OCI-LY7 (cell line): Measurements from ENCODE around the gene CEP55. TPM values are rescaled to one million over a fixed set of nuclear protein-coding genes. Genes with fewer than 3 reads are reported as not detected.

Experiments
- BruUV-seq: library from RNA; stranded (reverse); fragments of 400-500 nt; replicated peaks from 2 replicates; lab custom pipeline; 2021; lab: Mats Ljungman, UMichigan
- CTCF ChIA-PET: fragments of 300-600 bp; sonication (Branson Sonifier 250); formaldehyde crosslinking; loops from one replicate; lab custom pipeline; 2022; ENCODE audit warnings: antibody characterized with exemption; ENCODE audit not compliant: unreplicated experiment; lab: Charles Lee
- POLR2A ChIA-PET: fragments of 300-600 bp; sonication (Branson Sonifier 250); formaldehyde crosslinking; loops from one replicate; lab custom pipeline; 2022; ENCODE audit warnings: antibody characterized with exemption; lab: Charles Lee
- DNase-seq: peaks from one replicate; pipeline ENCODE4 v3.0.0-alpha.2; 2015; ENCODE audit warnings: low spot score
- H2AFZ ChIP-seq: fragments of 200-600 bp; sonication (generic), shearing (Covaris generic); 2 replicates; pipeline ENCODE4 v1.6.1; 2014; ENCODE audit warnings: mild to moderate bottlenecking, antibody characterized with exemption, low read length, moderate library complexity
- H3K27ac ChIP-seq: fragments of 200-600 bp; sonication (generic); 2 replicates; pipeline ENCODE4 v1.5.1; 2014; ENCODE audit warnings: mixed run types, low read depth, mild to moderate bottlenecking, moderate library complexity, low read length, inconsistent platforms; ENCODE audit not compliant: poor library complexity, severe bottlenecking
- H3K36me3 ChIP-seq: fragments of 200-600 bp; sonication (generic); 2 replicates; pipeline ENCODE4 v1.6.1; 2014; ENCODE audit warnings: mild to moderate bottlenecking, antibody characterized with exemption, low read length, moderate library complexity, mixed read lengths; ENCODE audit not compliant: insufficient read depth
- H3K4me1 ChIP-seq: fragments of 200-600 bp; sonication (generic); 2 replicates; pipeline ENCODE4 v1.5.1; 2014; ENCODE audit warnings: mild to moderate bottlenecking, low read length; ENCODE audit not compliant: insufficient read depth, poor library complexity, severe bottlenecking
- H3K4me2 ChIP-seq: fragments of 200-600 bp; sonication (generic); 2 replicates; pipeline ENCODE4 v1.6.1; 2014; ENCODE audit warnings: mild to moderate bottlenecking, low read length
- H3K4me3 ChIP-seq: fragments of 200-600 bp; sonication (generic); 2 replicates; pipeline ENCODE4 v1.5.1; 2014; ENCODE audit warnings: mild to moderate bottlenecking, low read depth, low read length; ENCODE audit not compliant: poor library complexity, severe bottlenecking
- H3K79me2 ChIP-seq: fragments of 200-600 bp; sonication (generic); 2 replicates; pipeline ENCODE4 v1.6.1; 2016; ENCODE audit warnings: low read depth, mild to moderate bottlenecking, low read length, moderate library complexity, mixed read lengths; ENCODE audit not compliant: insufficient read depth
- H3K9me2 ChIP-seq: fragments of 200-600 bp; sonication (generic); 2 replicates; pipeline ENCODE4 v1.6.1; 2016; ENCODE audit warnings: mild to moderate bottlenecking, low read length, mixed read lengths; ENCODE audit not compliant: insufficient read depth
- H3K9me3 ChIP-seq: fragments of 200-600 bp; sonication (generic); 2 replicates; pipeline ENCODE4 v1.6.1; 2014; ENCODE audit warnings: mild to moderate bottlenecking, mixed run types, low read length, mixed read lengths
- H4K20me1 ChIP-seq: fragments of 200-600 bp; sonication (generic); 2 replicates; pipeline ENCODE4 v1.6.1; 2014; ENCODE audit warnings: mild to moderate bottlenecking, antibody characterized with exemption, low read length, moderate library complexity, mixed read lengths; ENCODE audit not compliant: insufficient read depth
- CTCF ChIP-seq: fragments of 200-600 bp; sonication (generic); conservative IDR thresholded peaks from 2 replicates; pipeline ENCODE4 v1.5.1; 2014; ENCODE audit warnings: mild to moderate bottlenecking, antibody characterized with exemption, low read length, moderate library complexity, mixed read lengths
- EZH2phosphoT487 ChIP-seq: fragments of 200-600 bp; sonication (generic); IDR thresholded peaks from 2 replicates; pipeline ENCODE4 v1.6.1; 2018; ENCODE audit warnings: low read depth, borderline replicate concordance, mild to moderate bottlenecking, mixed run types, antibody characterized with exemption, low read length, moderate library complexity, mixed read lengths
- intact Hi-C: fragments of 100-400 bp; cut with micrococcal nuclease; formaldehyde crosslinking; loops from one replicate; pipeline ENCODE4 v1.10.0; 2022; ENCODE audit not compliant: unreplicated experiment
- total RNA-seq, 2 experiments: library from RNA; depleted of rRNA in 1 of 2; stranded (reverse); fragments of >200 nt in 1 of 2; shearing (Covaris generic) in 1 of 2; gene quantifications; 2 replicates each; pipeline ENCODE4 v1.2.3, GENCODE V29; 2014 to 2022

CEP55 gene
- total RNA-seq, 2 experiments from 2014 or later: 64.5 to 68.3 TPM

- no TSS peak for BruUV-seq
- Histone ChIP-seq H3K4me1 (peaks cover 30% of the 10 kb centered on the region), H3K4me2 (no peak overlapping the region), H3K36me3 (peaks cover 78% of the 10 kb centered on the region), H3K9me2 (no peaks in the 10 kb centered on the region), H4K20me1 (peaks cover 10% of the 10 kb centered on the region; the same call in 1 of the 2 replicates), H2AFZ (no peak overlapping the region), H3K27ac (no peak overlapping the region), H3K79me2 (peaks cover 59% of the 10 kb centered on the region), H3K9me3 (no peaks in the 10 kb centered on the region), H3K4me3 (no peak overlapping the region)
- CTCF ChIA-PET: no interaction called here
- no peak for DNase-seq
- POLR2A ChIA-PET: interaction anchor here (0.6 kb wide), 2 partner anchors 102 to 1371 kb away, joined by 4 to 5 read pairs; no protein-coding TSS in a partner anchor
- intact Hi-C loops: no loop called here
- no peak for TF ChIP-seq CTCF
- no peak for TF ChIP-seq EZH2phosphoT487
These were observed 5.2 kb downstream of the CEP55 start for GRCh38 chr10:93501650-93502049.

- Histone ChIP-seq H3K4me2 (no peak overlapping the region), H3K79me2 (peaks cover 45% of the 10 kb centered on the region), H3K36me3 (peaks cover 91% of the 10 kb centered on the region), H2AFZ (no peak overlapping the region), H3K9me3 (no peaks in the 10 kb centered on the region), H3K27ac (no peak overlapping the region), H3K9me2 (no peaks in the 10 kb centered on the region), H3K4me1 (peaks cover 27% of the 10 kb centered on the region), H3K4me3 (no peak overlapping the region), H4K20me1 (peaks cover 10% of the 10 kb centered on the region; the same call in 1 of the 2 replicates)
- no TSS peak for BruUV-seq
- intact Hi-C loops: no loop called here
- ChIA-PET POLR2A (interaction anchor here (0.7 kb wide), 1 partner anchor 582 kb away, joined by 3 read pairs; no protein-coding TSS in a partner anchor), CTCF (no interaction called here)
- DNase-seq: no peak
- no peak for TF ChIP-seq EZH2phosphoT487
- TF ChIP-seq CTCF: no peak
These were observed 6.7 kb downstream of the CEP55 start for GRCh38 chr10:93503075-93503474.

GRCh38 chr10:93505075-93505474, 8.7 kb downstream of the CEP55 start:
- Histone ChIP-seq H3K36me3 (peaks cover 91% of the 10 kb centered on the region), H3K4me3 (no peak overlapping the region), H2AFZ (no peak overlapping the region), H3K79me2 (peaks cover 25% of the 10 kb centered on the region), H3K4me1 (peaks cover 8% of the 10 kb centered on the region), H3K9me3 (no peaks in the 10 kb centered on the region), H3K4me2 (no peak overlapping the region), H3K27ac (no peak overlapping the region), H4K20me1 (peaks cover 5% of the 10 kb centered on the region; the same call in 1 of the 2 replicates), H3K9me2 (no peaks in the 10 kb centered on the region)
- ChIA-PET POLR2A (interaction anchor here (0.6 to 2.8 kb wide), 2 partner anchors 9 to 179 kb away, joined by 3 to 14 read pairs; no protein-coding TSS in a partner anchor), CTCF (no interaction called here)
- intact Hi-C loops: no loop called here
- no peak for DNase-seq
- TF ChIP-seq EZH2phosphoT487 (no peak), CTCF (no peak)
- no TSS peak for BruUV-seq
